Upper lobe of left lung (tissue), 4 donors: ENCODE measurements around the gene HCRT.

Source experiments
- CTCF ChIP-seq, 6 experiments: fragments of 450-650 bp in 4 of 6; fragments of 200-600 bp in 2 of 6; sonication (generic) in 2 of 6; IDR thresholded peaks; one replicate each; pipeline ENCODE4 v1.5.1; 2016 to 2019; ENCODE audit warnings: antibody characterized with exemption in 6 of 6
- EP300 ChIP-seq, 4 donors: sonication (generic); formaldehyde crosslinking; IDR thresholded peaks; one replicate each; pipeline ENCODE4 v1.5.1; 2017; ENCODE audit warnings: antibody characterized with exemption in 4 of 4, control low read depth in 2 of 4

- TF ChIP-seq EP300 (IDR thresholded peaks at IDR 0.05) (no peak), CTCF (IDR thresholded peaks at IDR 0.05) (no peak)
Measured at GRCh38 chr17:42233994-42234393, 48.7 kb upstream of the HCRT start.
